ENCODE measurements around the gene PIEZO2.

The PIEZO2 gene

DNA sequence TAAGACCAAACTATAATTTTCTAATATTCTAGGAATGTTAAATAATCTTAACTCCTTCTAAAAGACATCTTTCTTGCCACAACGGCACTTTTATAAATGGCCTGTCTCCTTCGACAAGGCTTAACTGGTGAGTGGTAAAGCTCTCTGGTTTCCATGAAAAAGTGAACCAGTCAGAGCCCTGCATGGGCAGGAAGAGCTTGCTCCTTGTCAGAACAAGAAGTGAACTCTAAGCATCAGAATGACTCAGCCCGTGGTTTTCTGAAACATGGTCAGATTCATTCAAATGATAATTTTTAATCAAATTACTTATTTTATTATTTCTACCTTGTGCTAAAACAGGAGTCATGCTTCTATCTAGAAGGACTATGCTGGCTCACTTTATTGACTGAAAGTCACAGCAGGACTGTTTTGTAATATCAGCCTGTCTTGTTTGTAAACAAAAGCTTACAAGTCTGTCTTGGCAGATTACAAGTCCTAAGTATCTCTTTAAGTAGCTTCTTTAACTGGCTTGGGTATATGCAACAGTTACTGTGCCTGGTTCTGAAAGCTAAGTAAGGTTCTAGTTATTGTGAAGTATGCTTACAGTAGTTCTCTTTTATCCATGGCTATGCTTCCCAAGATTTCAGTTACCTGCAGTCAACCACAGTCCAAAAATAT is 378.2 kb downstream of the PIEZO2 start:
- TF ChIP-seq, protein P1, sequence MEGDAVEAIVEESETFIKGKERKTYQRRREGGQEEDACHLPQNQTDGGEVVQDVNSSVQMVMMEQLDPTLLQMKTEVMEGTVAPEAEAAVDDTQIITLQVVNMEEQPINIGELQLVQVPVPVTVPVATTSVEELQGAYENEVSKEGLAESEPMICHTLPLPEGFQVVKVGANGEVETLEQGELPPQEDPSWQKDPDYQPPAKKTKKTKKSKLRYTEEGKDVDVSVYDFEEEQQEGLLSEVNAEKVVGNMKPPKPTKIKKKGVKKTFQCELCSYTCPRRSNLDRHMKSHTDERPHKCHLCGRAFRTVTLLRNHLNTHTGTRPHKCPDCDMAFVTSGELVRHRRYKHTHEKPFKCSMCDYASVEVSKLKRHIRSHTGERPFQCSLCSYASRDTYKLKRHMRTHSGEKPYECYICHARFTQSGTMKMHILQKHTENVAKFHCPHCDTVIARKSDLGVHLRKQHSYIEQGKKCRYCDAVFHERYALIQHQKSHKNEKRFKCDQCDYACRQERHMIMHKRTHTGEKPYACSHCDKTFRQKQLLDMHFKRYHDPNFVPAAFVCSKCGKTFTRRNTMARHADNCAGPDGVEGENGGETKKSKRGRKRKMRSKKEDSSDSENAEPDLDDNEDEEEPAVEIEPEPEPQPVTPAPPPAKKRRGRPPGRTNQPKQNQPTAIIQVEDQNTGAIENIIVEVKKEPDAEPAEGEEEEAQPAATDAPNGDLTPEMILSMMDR (IDR thresholded peaks at IDR 0.05; ENCODE audit: low read depth, low read length), result no peak
- no peaks in the 10 kb centered on the region for H3K36me3 ChIP-seq
- no peak for DNase-seq

GRCh38 chr18:10770264-10770663 is 379.1 kb downstream of the PIEZO2 start:
- Histone ChIP-seq H3K27me3 (no peaks in the 10 kb centered on the region), H3K4me3 (ENCODE audit: low read depth, low read length) (no peak overlapping the region), H3K36me3 (no peaks in the 10 kb centered on the region), H3K4me1 (no peaks in the 10 kb centered on the region), H3K9me3 (no peaks in the 10 kb centered on the region)
- TF ChIP-seq, protein P1 (IDR thresholded peaks at IDR 0.05; ENCODE audit: low read depth, low read length), result no peak
- DNase-seq, result no peak

More for the DNA sequence above, 378.2 kb downstream of the PIEZO2 start:
- Histone ChIP-seq H3K27me3 (no peaks in the 10 kb centered on the region), H3K4me3 (ENCODE audit: low read depth, low read length) (no peak overlapping the region), H3K4me1 (no peaks in the 10 kb centered on the region), H3K9me3 (no peaks in the 10 kb centered on the region)

DNA sequence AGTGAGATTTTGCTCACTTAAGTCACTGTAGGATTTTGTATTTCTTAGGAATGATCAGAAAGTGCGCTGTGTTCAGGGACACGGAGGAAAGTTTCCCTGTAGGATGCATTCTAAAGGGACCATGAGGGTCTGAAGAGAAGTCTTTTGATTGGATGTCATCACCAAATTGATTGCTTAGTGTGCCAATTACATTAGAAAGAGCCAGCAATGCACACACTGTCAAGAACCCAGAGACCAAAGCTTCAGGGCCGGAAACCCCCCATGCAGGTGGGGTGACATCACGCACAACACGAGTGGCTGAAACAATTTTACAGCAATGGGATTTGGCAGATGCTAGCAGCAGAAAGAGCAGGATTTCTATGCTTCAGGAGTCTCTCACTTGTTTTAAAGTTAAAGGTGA is 381.1 kb downstream of the PIEZO2 start:
- DNase-seq, result no peak
- Histone ChIP-seq H3K36me3 (no peaks in the 10 kb centered on the region), H3K9me3 (no peaks in the 10 kb centered on the region), H3K4me1 (no peaks in the 10 kb centered on the region), H3K27me3 (no peaks in the 10 kb centered on the region), H3K4me3 (ENCODE audit: low read depth, low read length) (no peak overlapping the region)
- TF ChIP-seq, protein P1 (IDR thresholded peaks at IDR 0.05; ENCODE audit: low read depth, low read length), result no peak

DNA sequence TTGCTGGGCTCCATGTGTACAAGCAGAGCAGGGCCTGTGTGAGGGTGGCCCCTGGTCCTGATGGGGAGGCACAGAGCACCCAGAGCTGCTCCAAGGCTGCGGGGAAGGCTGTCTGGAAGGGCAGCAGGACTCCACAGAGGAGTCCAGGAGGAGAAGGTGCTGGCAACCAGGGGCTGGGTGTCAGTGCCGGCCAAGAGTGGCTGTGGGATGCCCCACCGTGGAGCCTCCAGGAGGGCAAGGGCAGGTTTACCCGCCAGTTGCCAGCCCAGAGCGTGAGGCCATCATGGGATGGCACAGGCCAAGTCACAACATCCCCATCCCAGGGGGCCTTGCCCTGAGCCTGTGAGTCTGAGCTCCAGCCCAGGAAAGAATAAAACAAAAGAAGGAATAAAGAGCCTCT is 381.7 kb downstream of the PIEZO2 start:
- DNase-seq, result no peak
- TF ChIP-seq, protein P1 (IDR thresholded peaks at IDR 0.05; ENCODE audit: low read depth, low read length), result no peak
- no peaks in the 10 kb centered on the region for H3K4me1 ChIP-seq
- H3K4me3 ChIP-seq (ENCODE audit: low read depth, low read length), result no peak overlapping the region
- H3K27me3 ChIP-seq, result no peaks in the 10 kb centered on the region
- H3K36me3 ChIP-seq, result no peaks in the 10 kb centered on the region
- H3K9me3 ChIP-seq, result no peaks in the 10 kb centered on the region

- Histone ChIP-seq H3K36me3 (no peaks in the 10 kb centered on the region), H3K4me1 (no peaks in the 10 kb centered on the region), H3K9me3 (no peaks in the 10 kb centered on the region), H3K27me3 (no peaks in the 10 kb centered on the region), H3K4me3 (ENCODE audit: low read depth, low read length) (no peak overlapping the region)
- TF ChIP-seq, protein P1 (IDR thresholded peaks at IDR 0.05; ENCODE audit: low read depth, low read length), result no peak
- DNase-seq, result no peak
Measured at GRCh38 chr18:10760986-10761385, 388.4 kb downstream of the PIEZO2 start.

DNA sequence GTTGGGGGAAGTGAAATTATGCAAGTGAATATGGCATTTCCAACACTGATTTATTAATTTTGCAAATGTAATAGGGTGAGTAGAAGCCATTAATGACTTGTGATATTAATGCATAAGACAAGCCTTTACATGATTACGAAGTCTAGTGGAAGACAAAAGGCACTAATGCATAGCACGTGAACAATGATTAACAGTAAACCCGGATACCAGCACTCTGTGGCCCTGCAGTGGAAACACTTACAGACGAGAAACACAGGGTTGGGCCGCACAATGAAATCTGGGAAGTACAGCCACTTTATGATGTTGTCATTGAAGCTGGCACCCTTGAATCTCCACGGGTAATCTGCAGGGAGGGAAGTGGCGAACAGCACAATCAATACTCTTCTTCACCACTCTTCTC is 390.1 kb downstream of the PIEZO2 start:
- Histone ChIP-seq H3K27me3 (no peaks in the 10 kb centered on the region), H3K4me3 (ENCODE audit: low read depth, low read length) (no peak overlapping the region), H3K9me3 (no peaks in the 10 kb centered on the region), H3K36me3 (no peaks in the 10 kb centered on the region), H3K4me1 (no peaks in the 10 kb centered on the region)
- TF ChIP-seq, protein P1 (IDR thresholded peaks at IDR 0.05; ENCODE audit: low read depth, low read length), result no peak
- DNase-seq, result no peak
